ENCODE data around the gene MSL3. TPM values are rescaled to one million over a fixed set of nuclear protein-coding genes. Genes with fewer than 3 reads are reported as not detected.

Gene MSL3
- total RNA-seq, 4 donors from 2014 or later = 17.0 to 36.0 (median 31.2) TPM

DNA sequence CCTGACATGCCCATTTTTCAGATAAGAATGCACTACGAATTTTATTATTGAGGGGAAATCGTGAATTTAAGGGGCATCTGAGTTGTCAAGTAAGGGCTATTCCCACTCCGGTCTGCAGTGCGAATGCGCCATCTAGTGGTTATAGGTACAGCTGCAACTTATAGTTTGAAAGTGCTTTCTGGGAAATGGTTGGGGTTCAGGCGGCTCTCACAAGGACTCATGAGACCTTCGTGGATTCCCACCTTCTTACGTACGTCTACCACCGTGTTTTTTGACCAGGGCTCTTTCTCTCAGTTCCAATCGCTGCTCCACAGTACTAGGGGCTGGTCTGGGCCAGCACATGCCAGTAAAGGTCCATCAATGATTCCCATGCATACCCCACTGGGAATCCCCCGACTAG is 12.3 kb downstream of the MSL3 start:
- TF ChIP-seq CTCF (IDR thresholded peaks at IDR 0.05) = peak in 1 of 3 donors; percentile 43
- ATAC-seq (ENCODE audit: low FRiP score) (no peak), DNase-seq (ENCODE audit: low spot score) (no peak)

- ATAC-seq (ENCODE audit: low FRiP score) = no peak
- no peak for TF ChIP-seq CTCF (IDR thresholded peaks at IDR 0.05)
- no peak for DNase-seq (ENCODE audit: low spot score)
Measured at GRCh38 chrX:11778230-11778629, 20.2 kb downstream of the MSL3 start.

DNA sequence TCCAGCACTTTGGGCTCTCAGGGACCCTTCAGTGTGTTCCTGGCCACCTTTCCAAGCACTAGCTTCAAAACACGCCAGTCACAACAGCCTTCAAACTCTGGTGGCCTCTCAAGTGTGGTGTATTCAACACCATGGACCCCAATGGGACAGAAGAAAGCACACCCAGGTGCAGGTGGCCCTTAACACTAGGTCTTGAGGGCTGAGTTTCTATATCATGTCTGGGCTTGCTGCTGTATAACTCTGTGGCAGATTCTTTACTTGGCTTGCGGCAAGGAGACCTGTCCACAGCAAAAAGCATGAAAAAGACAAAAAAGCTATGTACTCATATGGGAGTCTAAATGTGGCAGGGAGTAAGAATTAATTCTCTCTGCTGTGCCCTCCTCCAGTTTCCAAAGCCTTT is 23.1 kb downstream of the MSL3 start:
- TF ChIP-seq CTCF (IDR thresholded peaks at IDR 0.05) = no peak
- ATAC-seq (ENCODE audit: low FRiP score) = no peak
- no peak for DNase-seq (ENCODE audit: low spot score)

DNA sequence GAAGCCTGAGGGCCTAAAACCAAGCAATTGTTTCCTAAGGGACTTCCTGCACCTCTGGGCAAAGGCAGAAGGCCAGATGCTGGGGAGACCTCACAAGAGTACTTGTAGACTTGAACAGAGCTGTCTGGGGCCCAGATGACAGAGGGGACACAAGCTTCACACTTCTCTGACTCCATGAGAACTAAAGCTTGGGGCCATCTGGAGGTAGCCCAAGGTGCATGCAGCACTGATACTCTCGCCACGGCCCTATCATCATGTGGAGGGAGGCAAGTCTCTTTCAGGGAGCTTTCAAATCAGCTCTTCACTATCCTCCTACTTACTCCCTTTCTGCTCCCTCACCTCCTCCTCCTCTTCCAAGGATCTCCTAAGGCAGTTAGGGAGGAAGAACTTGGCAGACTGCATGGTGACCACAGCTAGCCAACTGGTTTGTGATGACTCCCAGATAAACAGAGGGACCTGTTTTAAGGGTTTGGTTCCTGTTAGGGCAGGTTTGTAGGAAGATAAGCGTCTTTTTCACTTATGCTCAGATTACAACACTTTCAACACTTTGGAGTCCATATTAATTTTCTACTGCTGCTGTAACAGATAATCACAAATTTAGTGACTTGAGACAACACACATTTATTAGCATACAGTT is 23.8 kb downstream of the MSL3 start:
- no peak for ATAC-seq (ENCODE audit: low FRiP score)

DNA sequence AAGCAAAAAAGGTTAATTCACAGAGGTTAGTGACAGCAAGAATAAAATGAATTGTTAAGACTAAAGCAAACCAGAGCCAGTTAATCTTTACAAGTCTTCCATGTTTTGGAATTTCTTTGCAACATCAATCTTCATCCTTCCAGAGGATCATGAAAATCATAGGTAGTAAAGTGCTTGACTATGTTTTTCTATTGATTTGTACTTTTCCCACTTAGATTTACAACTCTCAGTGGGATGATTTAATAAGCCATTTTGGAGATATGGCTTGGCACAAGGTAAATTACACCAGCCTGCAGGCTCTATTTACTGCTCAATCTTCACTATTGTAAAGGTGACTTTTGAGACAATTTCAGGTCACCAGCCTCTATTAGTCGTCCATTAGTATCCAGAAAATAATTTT is 26.5 kb downstream of the MSL3 start:
- no peak for TF ChIP-seq CTCF (IDR thresholded peaks at IDR 0.05)
- DNase-seq (ENCODE audit: low spot score) (no peak), ATAC-seq (ENCODE audit: low FRiP score) (no peak)

More for the DNA sequence above, 23.8 kb downstream of the MSL3 start:
- DNase-seq (ENCODE audit: low spot score) = no peak
- TF ChIP-seq CTCF (IDR thresholded peaks at IDR 0.05) = no peak

DNA sequence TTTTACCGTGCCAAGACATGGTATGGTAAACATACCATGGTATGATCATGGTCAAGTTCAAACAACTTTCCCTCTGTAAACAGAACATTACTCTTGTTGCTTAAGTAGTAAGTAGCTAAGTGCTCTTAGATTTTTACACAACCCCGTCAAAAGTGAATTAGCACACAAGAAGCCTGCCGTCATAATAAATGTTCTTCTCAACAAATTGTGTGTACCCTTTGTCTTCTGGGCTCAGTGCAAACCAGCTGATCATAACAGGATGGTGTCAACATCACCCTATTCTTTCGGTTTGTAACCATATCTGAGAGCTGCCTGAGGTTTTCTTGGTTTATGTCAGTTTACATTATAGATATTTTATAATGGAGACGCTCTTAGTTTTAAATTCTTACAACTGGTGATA is 28.8 kb downstream of the MSL3 start:
- no peak for TF ChIP-seq CTCF (IDR thresholded peaks at IDR 0.05)
- no peak for ATAC-seq (ENCODE audit: low FRiP score)
- DNase-seq (ENCODE audit: low spot score) = no peak

DNA sequence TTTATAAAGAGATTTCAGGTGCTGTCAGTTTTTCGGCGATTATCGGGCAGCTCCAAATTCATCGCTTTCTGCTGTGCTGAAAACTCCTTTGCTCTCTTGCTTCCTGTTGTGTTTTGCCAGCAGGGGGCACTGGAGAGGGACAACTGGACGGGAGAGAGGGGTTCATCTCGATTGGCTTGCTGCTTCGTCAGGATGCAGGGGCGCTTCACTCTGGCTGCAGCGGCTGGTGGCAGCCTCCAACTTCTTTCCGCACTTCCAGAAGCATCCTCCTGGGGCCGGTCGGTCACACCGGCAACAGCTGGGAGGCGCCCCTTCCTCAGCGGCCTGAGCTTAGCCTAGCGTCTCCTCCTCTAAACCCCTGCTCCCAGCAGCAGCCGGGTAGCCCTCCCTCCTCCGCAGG is 29.5 kb downstream of the MSL3 start:
- TF ChIP-seq CTCF (IDR thresholded peaks at IDR 0.05) = no peak
- no peak for ATAC-seq (ENCODE audit: low FRiP score)
- peak; percentile 65 for DNase-seq (ENCODE audit: low spot score)

All from omental fat pad (tissue), 4 donors.